ENCODE data around the gene FEM1B. TPM values are rescaled to one million over a fixed set of nuclear protein-coding genes. Genes with fewer than 3 reads are reported as not detected.

FEM1B gene
- total RNA-seq, 4 donors from 2014 or later, result 32.9 to 48.5 (median 40.9) TPM

- no peak for TF ChIP-seq CTCF (IDR thresholded peaks at IDR 0.05)
- DNase-seq (ENCODE audit: low spot score), result no peak
- no peak for ATAC-seq (ENCODE audit: low FRiP score)
These were observed 34.5 kb downstream of the FEM1B start for GRCh38 chr15:68311859-68312557.

GRCh38 chr15:68312701-68313204, 35.2 kb downstream of the FEM1B start:
- TF ChIP-seq CTCF (IDR thresholded peaks at IDR 0.05), result no peak
- DNase-seq (ENCODE audit: low spot score) (no peak), ATAC-seq (ENCODE audit: low FRiP score) (no peak)

DNA sequence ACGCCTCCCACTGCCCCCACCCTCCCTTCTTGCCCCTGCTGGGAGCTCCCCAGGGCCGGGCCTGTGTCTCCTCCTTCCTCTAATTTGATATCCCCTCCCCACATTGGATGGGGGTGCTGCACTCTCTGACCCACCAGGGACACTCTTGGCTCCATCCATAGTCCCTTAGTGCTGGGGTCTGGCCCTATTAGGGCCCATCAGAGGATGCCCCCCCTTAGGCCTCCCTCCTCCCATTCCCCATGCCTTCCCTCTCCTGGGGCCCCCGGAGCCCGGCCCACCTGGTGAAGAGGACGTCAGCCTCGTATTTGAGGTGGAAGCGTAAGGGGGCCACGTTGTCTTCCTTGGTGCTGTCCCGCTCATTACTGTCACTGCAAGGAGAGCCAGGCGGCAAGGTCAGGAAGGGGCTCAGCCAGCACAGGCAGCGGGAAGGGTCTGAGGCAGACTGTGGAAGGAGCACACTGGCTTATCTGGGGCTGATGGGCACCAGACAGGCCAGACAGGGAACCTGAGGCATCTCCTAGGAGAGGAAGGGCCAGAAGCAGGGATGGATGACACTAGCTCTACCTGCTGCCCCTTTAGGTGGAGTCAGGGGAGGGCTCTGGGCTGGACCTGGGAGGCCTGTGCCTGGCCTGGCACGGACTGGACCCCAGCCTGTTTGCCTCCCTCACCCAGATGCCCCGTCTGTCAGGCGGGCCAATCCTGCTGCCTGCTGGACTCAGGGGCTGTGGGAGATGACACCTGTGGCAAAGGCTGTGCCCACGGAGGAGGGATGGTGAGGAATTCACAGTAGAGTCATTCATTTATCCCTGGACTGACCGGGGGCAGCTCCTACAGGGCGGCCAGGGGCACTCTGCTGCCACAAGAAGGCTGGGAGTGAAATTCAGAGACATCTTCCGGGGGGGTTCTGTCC, 36.2 kb downstream of the FEM1B start:
- no peak for DNase-seq (ENCODE audit: low spot score)

DNA sequence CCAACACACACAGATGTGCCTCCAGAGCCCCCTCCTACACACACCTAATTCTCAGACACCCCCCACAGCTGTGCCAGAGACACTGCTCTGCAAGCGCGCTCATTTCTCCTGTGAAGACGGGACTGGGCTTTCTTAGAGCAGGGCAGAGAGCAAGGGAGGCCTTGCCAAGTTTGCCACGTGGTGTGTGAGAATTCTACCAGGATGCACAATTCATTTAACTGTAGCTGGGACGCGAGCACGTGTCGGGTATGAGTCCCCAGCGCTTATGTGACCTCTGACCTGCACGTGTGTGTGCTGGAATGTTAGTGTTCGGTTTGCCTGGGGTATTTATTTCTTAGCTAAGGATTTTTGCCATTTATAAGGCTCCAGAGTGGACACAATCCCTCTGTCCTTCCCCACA, 37.0 kb downstream of the FEM1B start:
- no peak for ATAC-seq (ENCODE audit: low FRiP score)
- DNase-seq (ENCODE audit: low spot score), result peak; percentile 5
- no peak for TF ChIP-seq CTCF (IDR thresholded peaks at IDR 0.05)

More for the DNA sequence above, 36.2 kb downstream of the FEM1B start:
- no peak for TF ChIP-seq CTCF (IDR thresholded peaks at IDR 0.05)
- no peak for ATAC-seq (ENCODE audit: low FRiP score)

DNA sequence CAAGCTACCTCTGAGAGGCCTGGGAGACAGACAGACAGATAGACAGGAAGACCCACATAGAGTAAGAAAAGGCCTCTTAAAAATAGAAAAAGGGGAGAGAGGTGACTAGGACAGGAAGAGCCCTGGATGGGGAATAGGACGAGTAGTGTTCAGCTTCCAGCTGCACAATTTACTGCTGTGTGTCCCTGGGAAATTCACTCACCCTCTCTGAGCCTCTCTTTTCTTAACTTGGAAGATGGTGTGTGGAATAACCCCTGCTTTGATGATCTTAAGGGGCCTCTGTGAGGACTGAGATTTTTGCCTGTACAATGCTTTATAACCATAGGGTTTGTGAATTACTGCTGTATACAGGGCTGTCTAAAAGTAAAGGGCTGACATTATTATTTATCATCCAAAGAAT, 37.5 kb downstream of the FEM1B start:
- TF ChIP-seq CTCF (IDR thresholded peaks at IDR 0.05), result no peak
- no peak for DNase-seq (ENCODE audit: low spot score)
- ATAC-seq (ENCODE audit: low FRiP score), result no peak

DNA sequence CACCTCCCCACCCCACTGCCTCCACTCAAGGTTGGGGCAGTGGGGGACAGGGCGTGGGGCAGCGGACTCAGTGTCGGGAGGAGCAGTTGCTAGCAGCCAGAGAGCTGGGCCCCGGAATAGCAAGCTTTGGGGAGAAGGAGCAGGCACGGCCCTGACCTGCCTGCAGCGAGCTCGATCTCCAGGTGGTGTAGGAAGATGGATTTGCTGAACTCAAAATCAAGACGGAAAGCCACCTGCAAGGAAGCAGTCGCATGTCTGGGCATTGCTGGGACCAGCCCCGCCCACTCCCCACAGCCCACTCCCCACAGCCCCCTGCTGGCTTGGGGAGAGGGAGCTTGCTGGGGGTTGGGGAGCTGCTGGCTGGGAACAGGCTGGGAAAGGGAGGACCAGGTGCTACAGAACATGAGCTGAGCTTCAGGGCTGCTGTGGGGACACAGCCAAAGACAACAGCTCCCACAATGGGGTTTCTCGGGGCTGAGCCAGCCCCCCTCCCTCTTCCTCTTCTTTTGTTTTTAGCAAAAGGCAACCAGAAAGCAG, 38.0 kb downstream of the FEM1B start:
- ATAC-seq (ENCODE audit: low FRiP score), result no peak
- peak; percentile 16 for DNase-seq (ENCODE audit: low spot score)
- TF ChIP-seq CTCF (IDR thresholded peaks at IDR 0.05), result no peak
